SK-N-SH (cell line): ENCODE data around the gene ZNF507. TPM values are rescaled to one million over a fixed set of nuclear protein-coding genes. Genes with fewer than 3 reads are reported as not detected.

Experiments used
- CTCF ChIA-PET: fragments of 300-600, 350-600 bp; formaldehyde crosslinking; extraction: SDS; loops from one replicate; lab custom pipeline; 2021; lab: Yijun Ruan, JAX
- POLR2A ChIA-PET: fragments of 350-600 bp; sonication (Branson Sonifier 250); formaldehyde crosslinking; extraction: SDS; loops from one replicate; lab custom pipeline; 2020; ENCODE audit warnings: antibody characterized with exemption, inconsistent platforms; lab: Yijun Ruan, JAX
- DNase-seq: peaks from one replicate; pipeline ENCODE4 v3.0.0; 2012
- H2AFZ ChIP-seq: fragments of 200-600 bp; sonication (generic); 2 replicates; pipeline ENCODE4 v1.8.1; 2016; ENCODE audit warnings: antibody characterized with exemption, mild to moderate bottlenecking, low read depth
- H3F3A ChIP-seq: fragments of 200-600 bp; sonication (generic); replicated peaks from 2 replicates; pipeline ENCODE3; 2016; ENCODE audit warnings: antibody characterized with exemption, mild to moderate bottlenecking; ENCODE audit not compliant: insufficient read depth
- H3K27ac ChIP-seq, 2 experiments: fragments of 200-500 bp in 1 of 2; fragments of 200-600 bp in 1 of 2; sonication (Bioruptor generic) in 1 of 2; sonication (generic), shearing (Covaris generic) in 1 of 2; 2 replicates each; pipeline versions ENCODE4 v1.5.1 to v1.6.1; 2014 to 2016; ENCODE audit warnings: low read depth in 2 of 2, inconsistent platforms in 1 of 2, low read length in 1 of 2, mild to moderate bottlenecking in 1 of 2, mixed read lengths in 1 of 2
- H3K27me3 ChIP-seq: fragments of 200-600 bp; sonication (generic), shearing (Covaris generic); 2 replicates; pipeline ENCODE4 v1.6.1; 2016; ENCODE audit warnings: mixed run types; ENCODE audit not compliant: insufficient read depth
- H3K36me3 ChIP-seq, 2 experiments: fragments of 200-500 bp in 1 of 2; fragments of 200-600 bp in 1 of 2; sonication (Bioruptor generic) in 1 of 2; sonication (generic) in 1 of 2; replicated peaks in 1 of 2; 2 replicates each; pipeline versions ENCODE3 to v1.5.1; 2014 to 2016; ENCODE audit warnings: low read length in 1 of 2, mild to moderate bottlenecking in 1 of 2; ENCODE audit not compliant: insufficient read depth in 2 of 2, control insufficient read depth in 1 of 2
- H3K4me1 ChIP-seq, 2 experiments: fragments of 200-500 bp in 1 of 2; fragments of 200-600 bp in 1 of 2; sonication (Bioruptor generic) in 1 of 2; sonication (generic), shearing (Covaris generic) in 1 of 2; 2 replicates each; pipeline versions ENCODE4 v1.5.1 to v1.6.1; 2014 to 2016; ENCODE audit warnings: low read depth in 1 of 2, low read length in 1 of 2, mixed run types in 1 of 2; ENCODE audit not compliant: insufficient read depth in 2 of 2, control insufficient read depth in 1 of 2
- H3K4me2 ChIP-seq: fragments of 200-600 bp; sonication (generic), shearing (Covaris generic); 2 replicates; pipeline ENCODE4 v1.6.1; 2017; ENCODE audit warnings: mixed run types
- H3K4me3 ChIP-seq, 2 experiments: fragments of 200-500 bp in 1 of 2; fragments of 200-600 bp in 1 of 2; sonication (Bioruptor generic) in 1 of 2; sonication (generic), shearing (Covaris generic) in 1 of 2; 2 replicates each; pipeline versions ENCODE4 v1.5.1 to v1.8.1; 2014 to 2016; ENCODE audit warnings: low read depth in 2 of 2, inconsistent platforms in 1 of 2, low read length in 1 of 2, mild to moderate bottlenecking in 1 of 2, mixed read lengths in 1 of 2, moderate library complexity in 1 of 2
- H3K79me2 ChIP-seq: fragments of 200-600 bp; sonication (generic); 2 replicates; pipeline ENCODE4 v1.8.1; 2017; ENCODE audit warnings: mild to moderate bottlenecking; ENCODE audit not compliant: insufficient read depth
- H3K9ac ChIP-seq: fragments of 200-600 bp; sonication (generic); 2 replicates; pipeline ENCODE4 v1.6.1; 2017; ENCODE audit warnings: mixed run types
- H3K9me2 ChIP-seq: fragments of 200-600 bp; sonication (generic); 2 replicates; pipeline ENCODE4 v1.6.1; 2017; ENCODE audit warnings: mixed run types
- H3K9me3 ChIP-seq: fragments of 200-600 bp; sonication (generic); 2 replicates; pipeline ENCODE4 v1.6.1; 2017; ENCODE audit warnings: mixed run types, mild to moderate bottlenecking, moderate library complexity
- H4K20me1 ChIP-seq: fragments of 200-600 bp; sonication (generic); 2 replicates; pipeline ENCODE4 v1.6.1; 2017; ENCODE audit warnings: mild to moderate bottlenecking, mixed run types; ENCODE audit not compliant: insufficient read depth
- EP300 ChIP-seq, 2 experiments: IDR thresholded peaks; 2 replicates each; pipeline versions ENCODE4 v1.4.0 to v1.6.1; 2012; ENCODE audit warnings: borderline replicate concordance in 1 of 2, low read depth in 1 of 2, low read length in 1 of 2
- EZH2phosphoT487 ChIP-seq: fragments of 200-600 bp; sonication (generic); IDR thresholded peaks from 2 replicates; pipeline ENCODE4 v1.6.1; 2017; ENCODE audit warnings: low read depth, mixed run types, mild to moderate bottlenecking, antibody characterized with exemption, moderate library complexity, borderline replicate concordance
- FOXJ3 ChIP-seq: sonication (generic); formaldehyde crosslinking; IDR thresholded peaks from 2 replicates; pipeline ENCODE4 v1.5.1; 2020; ENCODE audit warnings: mild to moderate bottlenecking, missing genetic modification reagents
- GABPA ChIP-seq: IDR thresholded peaks from 2 replicates; pipeline ENCODE4 v1.4.0; 2012; ENCODE audit warnings: low read depth, mild to moderate bottlenecking
- GATA2 ChIP-seq: sonication (generic); formaldehyde crosslinking; IDR thresholded peaks from 2 replicates; pipeline ENCODE4 v1.5.0; 2020; ENCODE audit warnings: mild to moderate bottlenecking, missing genetic modification reagents
- MXI1 ChIP-seq: IDR thresholded peaks from 2 replicates; pipeline ENCODE4 v1.6.1; 2012; ENCODE audit warnings: mild to moderate bottlenecking, low read depth, low read length, improper control_type of control experiment
- NFIC ChIP-seq: IDR thresholded peaks from 2 replicates; pipeline ENCODE4 v1.4.0; 2012; ENCODE audit warnings: borderline replicate concordance
- RAD21 ChIP-seq: IDR thresholded peaks from 2 replicates; pipeline ENCODE4 v1.6.1; 2012; ENCODE audit warnings: mild to moderate bottlenecking, low read length
- RCOR1 ChIP-seq: fragments of 150-350 bp; IDR thresholded peaks from 2 replicates; pipeline ENCODE4 v1.6.1; 2017; ENCODE audit warnings: antibody characterized with exemption, low read length
- RFX5 ChIP-seq: IDR thresholded peaks from 2 replicates; pipeline ENCODE4 v1.6.1; 2012; ENCODE audit warnings: mild to moderate bottlenecking, improper control_type of control experiment, low read length
- SMC3 ChIP-seq: IDR thresholded peaks from 2 replicates; pipeline ENCODE4 v1.6.1; 2012; ENCODE audit warnings: low read depth, low read length, improper control_type of control experiment
- TAF1 ChIP-seq: IDR thresholded peaks from 2 replicates; pipeline ENCODE4 v1.6.1; 2012; ENCODE audit warnings: low read depth, mild to moderate bottlenecking, low read length, moderate library complexity, borderline replicate concordance
- TCF12 ChIP-seq: IDR thresholded peaks from 2 replicates; pipeline ENCODE4 v1.4.0; 2012
- YY1 ChIP-seq: IDR thresholded peaks from 2 replicates; pipeline ENCODE4 v1.4.0; 2012; ENCODE audit warnings: low read depth, mild to moderate bottlenecking
- WGBS: methylation state at CpG from one replicate; pipeline ENCODE4 v1.1.6; 2017; ENCODE audit warnings: low lambda C conversion rate; 5-methylcytosine and 5-hydroxymethylcytosine counted together
- polyA plus RNA-seq, 3 experiments: library from polyadenylated mRNA; depleted of rRNA; stranded (reverse); fragments of >200 nt; gene quantifications; 2 replicates each; pipeline ENCODE4 v1.2.3, GENCODE V29; 2012
- TF ChIP-seq, protein P1 (sequence below): IDR thresholded peaks from 2 replicates; pipeline ENCODE4 v1.4.0; 2012; ENCODE audit warnings: low read depth, borderline replicate concordance
- TF ChIP-seq, protein P2 (sequence below): fragments of 150-350 bp; IDR thresholded peaks from 2 replicates; pipeline ENCODE4 v1.6.1; 2017; ENCODE audit warnings: antibody characterized with exemption, low read length, low read depth, borderline replicate concordance
- TF ChIP-seq, protein P3 (sequence below): fragments of 200-600 bp; sonication (generic); IDR thresholded peaks from 2 replicates; pipeline ENCODE4 v1.6.1; 2017; ENCODE audit warnings: antibody characterized with exemption, mild to moderate bottlenecking, moderate library complexity

Gene ZNF507
- polyA plus RNA-seq, 1 of the 3 experiments (the other 2 are of a cell fraction): 6.8 TPM

DNA sequence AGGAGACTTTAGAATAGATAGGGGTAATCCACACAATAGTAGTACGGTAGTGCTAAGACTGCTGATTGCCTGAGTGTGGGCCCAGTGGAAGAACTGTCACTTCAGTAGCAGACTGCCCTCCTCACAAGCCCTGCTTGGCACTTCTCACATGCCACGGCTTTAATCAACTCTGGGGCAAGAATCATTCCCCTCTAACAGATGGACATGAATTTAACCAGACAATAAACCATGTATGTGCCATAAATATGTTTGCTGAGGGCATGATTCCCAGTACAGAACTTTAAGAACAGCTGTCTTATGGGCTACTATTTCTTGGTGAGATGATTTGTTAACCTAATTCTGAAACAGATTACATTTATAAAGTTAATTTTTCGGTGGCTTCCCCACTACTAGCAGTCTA is 82.1 kb downstream of the ZNF507 start:
- H3K27ac ChIP-seq: no peak overlapping the region
- H3K4me1 ChIP-seq: no peaks in the 10 kb centered on the region
- H3K36me3 ChIP-seq: peaks cover 3 to 17% of the 10 kb centered on the region in 2 experiments
- no peak overlapping the region for H3K4me2 ChIP-seq
- ChIA-PET CTCF (no interaction called here), POLR2A (no interaction called here)
- TF ChIP-seq, protein P1, sequence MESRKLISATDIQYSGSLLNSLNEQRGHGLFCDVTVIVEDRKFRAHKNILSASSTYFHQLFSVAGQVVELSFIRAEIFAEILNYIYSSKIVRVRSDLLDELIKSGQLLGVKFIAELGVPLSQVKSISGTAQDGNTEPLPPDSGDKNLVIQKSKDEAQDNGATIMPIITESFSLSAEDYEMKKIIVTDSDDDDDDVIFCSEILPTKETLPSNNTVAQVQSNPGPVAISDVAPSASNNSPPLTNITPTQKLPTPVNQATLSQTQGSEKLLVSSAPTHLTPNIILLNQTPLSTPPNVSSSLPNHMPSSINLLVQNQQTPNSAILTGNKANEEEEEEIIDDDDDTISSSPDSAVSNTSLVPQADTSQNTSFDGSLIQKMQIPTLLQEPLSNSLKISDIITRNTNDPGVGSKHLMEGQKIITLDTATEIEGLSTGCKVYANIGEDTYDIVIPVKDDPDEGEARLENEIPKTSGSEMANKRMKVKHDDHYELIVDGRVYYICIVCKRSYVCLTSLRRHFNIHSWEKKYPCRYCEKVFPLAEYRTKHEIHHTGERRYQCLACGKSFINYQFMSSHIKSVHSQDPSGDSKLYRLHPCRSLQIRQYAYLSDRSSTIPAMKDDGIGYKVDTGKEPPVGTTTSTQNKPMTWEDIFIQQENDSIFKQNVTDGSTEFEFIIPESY: no peak
- TF ChIP-seq EP300 (IDR thresholded peaks at IDR 0.05; ENCODE audit: borderline replicate concordance in 1 of 2, low read depth in 1 of 2, low read length in 1 of 2): no peak
- no peak for TF ChIP-seq GATA2 (CRISPR knock-in tag)
- no peak for TF ChIP-seq RFX5
- no peak for TF ChIP-seq FOXJ3 (CRISPR knock-in tag)
- TF ChIP-seq, protein P2, sequence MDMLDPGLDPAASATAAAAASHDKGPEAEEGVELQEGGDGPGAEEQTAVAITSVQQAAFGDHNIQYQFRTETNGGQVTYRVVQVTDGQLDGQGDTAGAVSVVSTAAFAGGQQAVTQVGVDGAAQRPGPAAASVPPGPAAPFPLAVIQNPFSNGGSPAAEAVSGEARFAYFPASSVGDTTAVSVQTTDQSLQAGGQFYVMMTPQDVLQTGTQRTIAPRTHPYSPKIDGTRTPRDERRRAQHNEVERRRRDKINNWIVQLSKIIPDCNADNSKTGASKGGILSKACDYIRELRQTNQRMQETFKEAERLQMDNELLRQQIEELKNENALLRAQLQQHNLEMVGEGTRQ: no peak
- DNase-seq: no peak
- no peak overlapping the region for H3K9ac ChIP-seq
- H3K9me2 ChIP-seq: no peaks in the 10 kb centered on the region
- H4K20me1 ChIP-seq: no peaks in the 10 kb centered on the region
- no peak overlapping the region for H2AFZ ChIP-seq
- H3K27me3 ChIP-seq: no peaks in the 10 kb centered on the region
- H3K9me3 ChIP-seq: no peaks in the 10 kb centered on the region
- 82% methylated on average over 3 of the region's 3 CpGs for WGBS
- no peak overlapping the region for H3K4me3 ChIP-seq
- peaks cover 4% of the 10 kb centered on the region; the same call in 1 of the 2 replicates for H3K79me2 ChIP-seq
- H3F3A ChIP-seq: peaks cover 4% of the 10 kb centered on the region

DNA sequence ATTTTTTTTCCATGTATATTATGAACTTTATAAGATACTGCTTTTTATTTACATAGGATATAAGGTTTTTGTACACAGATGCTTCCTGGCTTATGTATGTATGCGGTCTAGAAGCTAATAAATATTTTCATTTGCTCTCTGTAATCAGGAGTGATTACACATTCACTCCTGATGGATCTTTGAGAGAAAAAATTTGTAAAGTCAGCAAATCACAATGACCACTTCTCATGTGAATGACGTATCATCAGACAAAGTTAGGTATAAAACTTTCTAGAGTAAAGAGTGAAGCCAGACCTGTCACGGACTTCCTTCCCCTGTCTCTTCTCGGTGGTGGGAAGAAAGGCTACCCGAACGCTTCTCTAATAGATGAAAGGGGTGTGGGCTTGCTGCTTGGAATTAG is 91.3 kb downstream of the ZNF507 start:
- H3K4me3 ChIP-seq: no peak overlapping the region
- no peaks in the 10 kb centered on the region for H3K4me1 ChIP-seq
- DNase-seq: no peak
- CTCF ChIA-PET: no interaction called here
- no peak overlapping the region for H3K9ac ChIP-seq
- peaks cover 7% of the 10 kb centered on the region for H3F3A ChIP-seq
- no peaks in the 10 kb centered on the region for H3K79me2 ChIP-seq
- no peak overlapping the region for H3K27ac ChIP-seq
- no peaks in the 10 kb centered on the region for H3K27me3 ChIP-seq
- no peak overlapping the region for H3K4me2 ChIP-seq
- POLR2A ChIA-PET: no interaction called here
- no peaks in the 10 kb centered on the region for H3K9me3 ChIP-seq
- TF ChIP-seq EP300 (IDR thresholded peaks at IDR 0.05; ENCODE audit: borderline replicate concordance in 1 of 2, low read depth in 1 of 2, low read length in 1 of 2): no peak
- no peak for TF ChIP-seq MXI1
- no peak for TF ChIP-seq SMC3
- TF ChIP-seq GABPA: no peak
- TF ChIP-seq, protein P3, sequence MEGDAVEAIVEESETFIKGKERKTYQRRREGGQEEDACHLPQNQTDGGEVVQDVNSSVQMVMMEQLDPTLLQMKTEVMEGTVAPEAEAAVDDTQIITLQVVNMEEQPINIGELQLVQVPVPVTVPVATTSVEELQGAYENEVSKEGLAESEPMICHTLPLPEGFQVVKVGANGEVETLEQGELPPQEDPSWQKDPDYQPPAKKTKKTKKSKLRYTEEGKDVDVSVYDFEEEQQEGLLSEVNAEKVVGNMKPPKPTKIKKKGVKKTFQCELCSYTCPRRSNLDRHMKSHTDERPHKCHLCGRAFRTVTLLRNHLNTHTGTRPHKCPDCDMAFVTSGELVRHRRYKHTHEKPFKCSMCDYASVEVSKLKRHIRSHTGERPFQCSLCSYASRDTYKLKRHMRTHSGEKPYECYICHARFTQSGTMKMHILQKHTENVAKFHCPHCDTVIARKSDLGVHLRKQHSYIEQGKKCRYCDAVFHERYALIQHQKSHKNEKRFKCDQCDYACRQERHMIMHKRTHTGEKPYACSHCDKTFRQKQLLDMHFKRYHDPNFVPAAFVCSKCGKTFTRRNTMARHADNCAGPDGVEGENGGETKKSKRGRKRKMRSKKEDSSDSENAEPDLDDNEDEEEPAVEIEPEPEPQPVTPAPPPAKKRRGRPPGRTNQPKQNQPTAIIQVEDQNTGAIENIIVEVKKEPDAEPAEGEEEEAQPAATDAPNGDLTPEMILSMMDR: no peak
- no peak for TF ChIP-seq TCF12
- no peak for TF ChIP-seq RCOR1
- TF ChIP-seq NFIC: no peak
- TF ChIP-seq FOXJ3 (CRISPR knock-in tag): no peak
- TF ChIP-seq EZH2phosphoT487: no peak
- TF ChIP-seq TAF1: no peak
- no peak for TF ChIP-seq YY1
- TF ChIP-seq RAD21: no peak
- 95% methylated on average over 6 of the region's 6 CpGs for WGBS
- H2AFZ ChIP-seq: no peak overlapping the region
- peaks cover 60 to 71% of the 10 kb centered on the region in 2 experiments for H3K36me3 ChIP-seq
- no peaks in the 10 kb centered on the region for H3K9me2 ChIP-seq
- H4K20me1 ChIP-seq: no peaks in the 10 kb centered on the region
